PC-9 (cell line): ENCODE data around the gene HABP4.

ENCODE experiments used
- EZH2 ChIP-seq: fragments of 200-600 bp; sonication (generic); IDR thresholded peaks from 2 replicates; pipeline ENCODE4 v1.8.0; 2017; ENCODE audit warnings: antibody characterized with exemption, low read depth
- TF ChIP-seq, protein P1 (sequence below): fragments of 200-600 bp; sonication (generic); conservative IDR thresholded peaks from 2 replicates; pipeline ENCODE4 v1.6.1; 2017; ENCODE audit warnings: mixed run types, antibody characterized with exemption, mild to moderate bottlenecking, moderate library complexity

DNA sequence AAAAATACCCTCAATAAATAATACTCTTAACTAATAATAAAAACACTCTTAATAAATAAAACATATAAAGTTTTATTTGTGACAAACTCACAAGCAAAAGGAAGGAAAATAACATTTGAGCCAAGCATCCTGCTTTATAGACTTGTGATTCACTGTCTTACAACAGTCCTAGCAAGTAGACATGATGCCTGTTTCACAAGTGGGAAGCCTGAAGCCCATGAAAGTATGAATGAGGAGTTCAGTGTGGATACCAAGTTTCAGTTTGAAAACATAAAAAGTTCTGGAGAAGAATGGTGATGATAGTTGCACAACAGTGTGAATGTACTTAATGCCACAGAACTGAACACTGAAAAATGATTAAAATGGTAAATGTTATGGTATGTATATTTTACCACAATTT is 10.9 kb downstream of the HABP4 start:
- no peak for TF ChIP-seq EZH2
- TF ChIP-seq, protein P1, sequence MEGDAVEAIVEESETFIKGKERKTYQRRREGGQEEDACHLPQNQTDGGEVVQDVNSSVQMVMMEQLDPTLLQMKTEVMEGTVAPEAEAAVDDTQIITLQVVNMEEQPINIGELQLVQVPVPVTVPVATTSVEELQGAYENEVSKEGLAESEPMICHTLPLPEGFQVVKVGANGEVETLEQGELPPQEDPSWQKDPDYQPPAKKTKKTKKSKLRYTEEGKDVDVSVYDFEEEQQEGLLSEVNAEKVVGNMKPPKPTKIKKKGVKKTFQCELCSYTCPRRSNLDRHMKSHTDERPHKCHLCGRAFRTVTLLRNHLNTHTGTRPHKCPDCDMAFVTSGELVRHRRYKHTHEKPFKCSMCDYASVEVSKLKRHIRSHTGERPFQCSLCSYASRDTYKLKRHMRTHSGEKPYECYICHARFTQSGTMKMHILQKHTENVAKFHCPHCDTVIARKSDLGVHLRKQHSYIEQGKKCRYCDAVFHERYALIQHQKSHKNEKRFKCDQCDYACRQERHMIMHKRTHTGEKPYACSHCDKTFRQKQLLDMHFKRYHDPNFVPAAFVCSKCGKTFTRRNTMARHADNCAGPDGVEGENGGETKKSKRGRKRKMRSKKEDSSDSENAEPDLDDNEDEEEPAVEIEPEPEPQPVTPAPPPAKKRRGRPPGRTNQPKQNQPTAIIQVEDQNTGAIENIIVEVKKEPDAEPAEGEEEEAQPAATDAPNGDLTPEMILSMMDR: no peak
